ENCODE data around the gene TULP3. TPM values are rescaled to one million over a fixed set of nuclear protein-coding genes. Genes with fewer than 3 reads are reported as not detected.

TULP3 gene
- total RNA-seq, 2 experiments from 2014 or later = 5.6 to 6.0 TPM

GRCh38 chr12:2892246-2892645 lies 1.6 kb downstream of the TULP3 start:
- peaks cover 32% of the 10 kb centered on the region for H3K4me1 Mint-ChIP-seq (ENCODE audit: low read depth)
- ATAC-seq (no peak), DNase-seq (no peak)
- ChIA-PET POLR2A (interaction anchor here (0.9 to 6.3 kb wide), 2 partner anchors 14 to 51 kb away, joined by 3 to 48 read pairs; partner anchors contain the start of genes FOXM1 and RHNO1), CTCF (interaction anchor here (0.8 to 1.6 kb wide), 2 partner anchors 52 to 150 kb away, joined by 3 to 4 read pairs; no protein-coding TSS in a partner anchor)
- intact Hi-C loops (cut with micrococcal nuclease) = no loop called here
- peak overlapping the region; percentile 95 for H3K4me3 Mint-ChIP-seq
- H3K27ac Mint-ChIP-seq = no peak overlapping the region
- no peak for TF ChIP-seq CTCF (IDR thresholded peaks at IDR 0.05)
- H3K36me3 Mint-ChIP-seq (ENCODE audit: low read depth) = peaks cover 13% of the 10 kb centered on the region
- no peaks in the 10 kb centered on the region for H3K27me3 Mint-ChIP-seq
- no peaks in the 10 kb centered on the region for H3K9me3 Mint-ChIP-seq

GRCh38 chr12:2893007-2893406 lies 2.3 kb downstream of the TULP3 start:
- POLR2A ChIA-PET = interaction anchor here (0.9 to 6.3 kb wide), 2 partner anchors 14 to 50 kb away, joined by 3 to 48 read pairs; partner anchors contain the start of genes FOXM1 and RHNO1
- H3K9me3 Mint-ChIP-seq = no peaks in the 10 kb centered on the region
- DNase-seq (no peak), ATAC-seq (no peak)
- no peak overlapping the region for H3K27ac Mint-ChIP-seq
- CTCF ChIA-PET = interaction anchor here (0.8 kb wide), 1 partner anchor 149 kb away, joined by 3 read pairs; no protein-coding TSS in a partner anchor
- no peaks in the 10 kb centered on the region for H3K27me3 Mint-ChIP-seq
- intact Hi-C loops (cut with micrococcal nuclease) = no loop called here
- peaks cover 32% of the 10 kb centered on the region for H3K4me1 Mint-ChIP-seq (ENCODE audit: low read depth)
- no peak for TF ChIP-seq CTCF (IDR thresholded peaks at IDR 0.05)
- H3K36me3 Mint-ChIP-seq (ENCODE audit: low read depth) = peaks cover 10% of the 10 kb centered on the region
- peak overlapping the region; percentile 24 for H3K4me3 Mint-ChIP-seq

DNA sequence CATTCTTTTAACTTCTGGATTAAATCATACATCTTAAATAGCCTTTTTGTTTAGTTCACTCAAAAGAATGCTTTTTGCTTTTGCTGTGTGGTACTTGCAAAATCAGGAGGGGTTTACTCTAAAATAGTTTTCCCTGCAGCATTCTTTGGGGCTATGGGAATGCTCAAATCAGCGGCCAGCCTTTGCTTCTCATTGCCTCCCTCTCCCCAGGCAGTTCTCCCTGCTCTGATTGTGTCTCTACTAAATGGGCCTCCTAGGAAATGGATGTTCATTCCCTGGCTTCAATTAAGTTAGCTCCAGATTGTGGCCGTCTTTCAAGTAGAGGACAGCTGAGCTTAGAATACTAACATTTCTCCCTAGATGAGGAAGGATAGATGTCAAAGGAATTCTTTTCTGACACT lies 4.4 kb downstream of the TULP3 start:
- Mint-ChIP-seq H3K27ac (no peak overlapping the region), H3K36me3 (ENCODE audit: low read depth) (no peaks in the 10 kb centered on the region), H3K9me3 (no peaks in the 10 kb centered on the region), H3K27me3 (no peaks in the 10 kb centered on the region), H3K4me1 (ENCODE audit: low read depth) (peaks cover 20% of the 10 kb centered on the region), H3K4me3 (no peak overlapping the region)
- no peak for TF ChIP-seq CTCF (IDR thresholded peaks at IDR 0.05)
- intact Hi-C loops (cut with micrococcal nuclease) = no loop called here
- no peak for DNase-seq
- ATAC-seq = no peak
- ChIA-PET POLR2A (interaction anchor here (1.0 kb wide), 1 partner anchor 100 kb away, joined by 3 read pairs; the partner anchor contains the start of gene FKBP4), CTCF (interaction anchor here (1.2 kb wide), 1 partner anchor 111 kb away, joined by 3 read pairs; no protein-coding TSS in a partner anchor)

DNA sequence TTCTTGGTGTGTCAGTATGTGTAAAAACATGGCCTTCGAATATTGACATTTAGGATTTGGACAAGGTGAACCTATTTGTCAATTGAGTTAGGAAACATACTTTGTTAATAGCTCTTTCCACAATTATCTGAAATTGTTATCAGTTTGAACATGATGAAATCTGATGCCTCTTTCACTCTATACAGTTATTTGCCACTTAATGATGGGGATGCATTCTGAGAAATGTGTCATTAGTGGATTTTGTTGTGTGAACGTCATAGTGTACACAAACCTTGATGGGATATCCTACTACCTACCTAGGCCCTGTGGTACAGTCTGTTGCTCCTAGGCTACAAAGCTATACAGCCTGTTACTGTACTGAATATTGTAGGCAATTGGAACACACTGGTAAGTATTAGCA lies 4.8 kb downstream of the TULP3 start:
- ATAC-seq (no peak), DNase-seq (no peak)
- Mint-ChIP-seq H3K4me3 (no peak overlapping the region), H3K36me3 (ENCODE audit: low read depth) (no peaks in the 10 kb centered on the region), H3K4me1 (ENCODE audit: low read depth) (peaks cover 16% of the 10 kb centered on the region), H3K9me3 (no peaks in the 10 kb centered on the region), H3K27ac (no peak overlapping the region), H3K27me3 (no peaks in the 10 kb centered on the region)
- intact Hi-C loops (cut with micrococcal nuclease) = no loop called here
- TF ChIP-seq CTCF (IDR thresholded peaks at IDR 0.05) = no peak
- ChIA-PET CTCF (interaction anchor here (1.2 kb wide), 1 partner anchor 111 kb away, joined by 3 read pairs; no protein-coding TSS in a partner anchor), POLR2A (interaction anchor here (1.0 kb wide), 1 partner anchor 101 kb away, joined by 3 read pairs; the partner anchor contains the start of gene FKBP4)

DNA sequence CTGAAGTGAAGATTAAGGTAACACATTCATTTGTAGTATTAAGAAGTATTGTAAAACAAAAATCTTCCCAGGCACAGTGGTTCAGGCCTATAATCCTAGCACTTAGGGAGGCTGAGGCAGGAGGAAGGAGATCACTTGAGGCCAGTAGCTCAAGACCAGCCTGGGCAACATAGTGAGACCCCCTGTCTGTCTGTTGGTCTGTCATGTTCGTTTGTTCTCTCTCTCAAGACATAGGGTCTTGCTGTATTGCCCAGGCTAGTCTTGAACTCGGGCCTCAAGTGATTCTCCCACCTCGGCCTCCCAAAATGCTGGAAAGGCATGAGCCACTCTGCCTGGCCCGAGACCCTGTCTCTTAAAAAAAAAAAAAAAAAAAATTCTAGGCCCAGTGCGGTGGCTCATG lies 6.7 kb downstream of the TULP3 start:
- Mint-ChIP-seq H3K4me3 (no peak overlapping the region), H3K36me3 (ENCODE audit: low read depth) (no peaks in the 10 kb centered on the region), H3K9me3 (no peaks in the 10 kb centered on the region), H3K4me1 (ENCODE audit: low read depth) (peaks cover 4% of the 10 kb centered on the region), H3K27me3 (no peaks in the 10 kb centered on the region), H3K27ac (no peak overlapping the region)
- no peak for TF ChIP-seq CTCF (IDR thresholded peaks at IDR 0.05)
- POLR2A ChIA-PET = no interaction called here
- intact Hi-C loops (cut with micrococcal nuclease) = no loop called here
- ATAC-seq (no peak), DNase-seq (no peak)
- CTCF ChIA-PET = no interaction called here
